CD4-positive, alpha-beta T cell (primary cell): ENCODE data around the gene MECP2. TPM values are rescaled to one million over a fixed set of nuclear protein-coding genes. Genes with fewer than 3 reads are reported as not detected.

Experiments
- ATAC-seq: fragments of 200-7000 bp; cut with Tn5 transposase; one replicate; pipeline ENCODE4 v1.10.0; 2022; ENCODE audit warnings: mild to moderate bottlenecking; ENCODE audit not compliant: poor library complexity
- CTCF ChIA-PET: fragments of 350-600 bp; sonication (Branson Sonifier 250); formaldehyde crosslinking; loops from one replicate; lab custom pipeline; 2021; ENCODE audit warnings: antibody characterized with exemption, inconsistent platforms; lab: Charles Lee
- POLR2A ChIA-PET: fragments of 350-600 bp; sonication (Branson Sonifier 250); formaldehyde crosslinking; loops from one replicate; lab custom pipeline; 2021; ENCODE audit warnings: antibody characterized with exemption, inconsistent platforms; lab: Charles Lee
- DNase-seq, 14 experiments: peaks; one replicate each; pipeline ENCODE4 v3.0.0-alpha.2; 2013 to 2020; ENCODE audit warnings: mixed read lengths in 2 of 14
- H3K27ac ChIP-seq, 2 donors: one replicate each; pipeline versions ENCODE4 v1.5.1 to v1.7.0; 2013; ENCODE audit warnings: low read length in 2 of 2, low read depth in 1 of 2, mild to moderate bottlenecking in 1 of 2
- H3K27me3 ChIP-seq, 2 experiments: 1 replicate in 1 of 2; 2 replicates in 1 of 2; pipeline versions ENCODE4 v1.6.1 to v1.7.0; 2013; ENCODE audit warnings: low read length in 2 of 2, control low read depth in 1 of 2, mild to moderate bottlenecking in 1 of 2, moderate library complexity in 1 of 2; ENCODE audit not compliant: insufficient read depth in 2 of 2, control insufficient read depth in 1 of 2
- H3K36me3 ChIP-seq: one replicate; pipeline ENCODE4 v1.6.1; 2013; ENCODE audit warnings: low read length, control low read depth; ENCODE audit not compliant: insufficient read depth
- H3K4me1 ChIP-seq: one replicate; pipeline ENCODE4 v1.6.1; 2013; ENCODE audit warnings: low read length, control low read depth; ENCODE audit not compliant: insufficient read depth
- H3K4me3 ChIP-seq: one replicate; pipeline ENCODE4 v1.5.1; 2013; ENCODE audit warnings: mild to moderate bottlenecking, low read length, moderate library complexity
- H3K9me3 ChIP-seq, 2 experiments: 1 replicate in 1 of 2; 2 replicates in 1 of 2; pipeline versions ENCODE4 v1.6.1 to v1.7.0; 2013; ENCODE audit warnings: low read length in 2 of 2, mild to moderate bottlenecking in 2 of 2, control low read depth in 1 of 2, moderate library complexity in 1 of 2; ENCODE audit not compliant: control insufficient read depth in 1 of 2, insufficient read depth in 1 of 2
- H3K27ac Mint-ChIP-seq: one replicate; pipeline ENCODE4 v1.8.0; 2020; ENCODE audit warnings: mixed read lengths
- H3K27me3 Mint-ChIP-seq: one replicate; pipeline ENCODE4 v1.8.0; 2021; ENCODE audit warnings: mixed read lengths
- H3K36me3 Mint-ChIP-seq: one replicate; pipeline ENCODE4 v1.8.0; 2021; ENCODE audit warnings: low read depth, mixed read lengths
- H3K4me1 Mint-ChIP-seq: one replicate; pipeline ENCODE4 v1.8.0; 2021; ENCODE audit warnings: low read depth, mixed read lengths
- H3K4me3 Mint-ChIP-seq: one replicate; pipeline ENCODE4 v1.8.0; 2020; ENCODE audit warnings: mild to moderate bottlenecking, mixed read lengths
- H3K9me3 Mint-ChIP-seq: one replicate; pipeline ENCODE4 v1.8.0; 2020; ENCODE audit warnings: mixed read lengths
- intact Hi-C, 2 experiments: fragments of 100-400 bp; cut with DNase I in 1 of 2; cut with micrococcal nuclease in 1 of 2; formaldehyde crosslinking; loops; one replicate each; pipeline versions ENCODE4 v1.15.1 to v1.9.0; 2023 to 2025; cut with DNase I, micrococcal nuclease
- total RNA-seq, 174 experiments: library from RNA in 2 of 174; stranded (reverse) in 2 of 174; gene quantifications; one replicate each; pipeline ENCODE4 v1.2.3 and lab custom pipeline; 2021 to 2026
- TF ChIP-seq, protein P1 (sequence below): fragments of 200-600 bp; IDR thresholded peaks from one replicate; pipeline ENCODE4 v1.8.0; 2022; ENCODE audit warnings: antibody characterized with exemption, mild to moderate bottlenecking

MECP2 gene
- total RNA-seq, 2 experiments from 2014 or later, result 120 to 133 TPM

DNA sequence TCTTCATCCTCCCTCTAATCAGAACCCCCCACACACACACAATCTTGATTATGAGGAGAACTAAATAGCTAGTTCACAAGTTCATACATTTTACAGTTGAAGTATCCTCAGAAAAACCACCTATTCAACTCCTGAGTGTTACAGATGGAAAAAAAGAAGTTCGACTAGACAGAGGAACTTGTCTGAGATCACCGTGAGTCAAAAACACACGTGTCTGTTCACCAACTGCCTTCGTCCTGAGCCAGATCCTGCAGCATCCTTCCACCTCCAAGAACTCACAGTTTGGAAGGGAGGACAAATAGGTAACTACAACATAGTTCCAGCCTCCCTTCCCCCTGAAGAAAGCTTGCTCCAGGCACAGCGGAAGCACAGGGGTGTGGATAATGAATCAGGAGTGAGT lies 58.9 kb downstream of the MECP2 start:
- Mint-ChIP-seq H3K4me3 (no peak overlapping the region), H3K27ac (no peak overlapping the region), H3K4me1 (peaks cover 32% of the 10 kb centered on the region), H3K9me3 (no peaks in the 10 kb centered on the region), H3K36me3 (peaks cover 50% of the 10 kb centered on the region), H3K27me3 (no peaks in the 10 kb centered on the region)
- no peaks in the 10 kb centered on the region for H3K27me3 ChIP-seq
- peaks cover 34% of the 10 kb centered on the region for H3K4me1 ChIP-seq
- no peak overlapping the region for H3K4me3 ChIP-seq
- peaks cover 19% of the 10 kb centered on the region for H3K36me3 ChIP-seq
- DNase-seq (no peak), ATAC-seq (no peak)
- ChIA-PET POLR2A (no interaction called here), CTCF (no interaction called here)
- intact Hi-C loops, result no loop called here
- H3K27ac ChIP-seq, result no peak overlapping the region
- H3K9me3 ChIP-seq, result no peaks in the 10 kb centered on the region
- TF ChIP-seq, protein P1, sequence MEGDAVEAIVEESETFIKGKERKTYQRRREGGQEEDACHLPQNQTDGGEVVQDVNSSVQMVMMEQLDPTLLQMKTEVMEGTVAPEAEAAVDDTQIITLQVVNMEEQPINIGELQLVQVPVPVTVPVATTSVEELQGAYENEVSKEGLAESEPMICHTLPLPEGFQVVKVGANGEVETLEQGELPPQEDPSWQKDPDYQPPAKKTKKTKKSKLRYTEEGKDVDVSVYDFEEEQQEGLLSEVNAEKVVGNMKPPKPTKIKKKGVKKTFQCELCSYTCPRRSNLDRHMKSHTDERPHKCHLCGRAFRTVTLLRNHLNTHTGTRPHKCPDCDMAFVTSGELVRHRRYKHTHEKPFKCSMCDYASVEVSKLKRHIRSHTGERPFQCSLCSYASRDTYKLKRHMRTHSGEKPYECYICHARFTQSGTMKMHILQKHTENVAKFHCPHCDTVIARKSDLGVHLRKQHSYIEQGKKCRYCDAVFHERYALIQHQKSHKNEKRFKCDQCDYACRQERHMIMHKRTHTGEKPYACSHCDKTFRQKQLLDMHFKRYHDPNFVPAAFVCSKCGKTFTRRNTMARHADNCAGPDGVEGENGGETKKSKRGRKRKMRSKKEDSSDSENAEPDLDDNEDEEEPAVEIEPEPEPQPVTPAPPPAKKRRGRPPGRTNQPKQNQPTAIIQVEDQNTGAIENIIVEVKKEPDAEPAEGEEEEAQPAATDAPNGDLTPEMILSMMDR, result no peak

DNA sequence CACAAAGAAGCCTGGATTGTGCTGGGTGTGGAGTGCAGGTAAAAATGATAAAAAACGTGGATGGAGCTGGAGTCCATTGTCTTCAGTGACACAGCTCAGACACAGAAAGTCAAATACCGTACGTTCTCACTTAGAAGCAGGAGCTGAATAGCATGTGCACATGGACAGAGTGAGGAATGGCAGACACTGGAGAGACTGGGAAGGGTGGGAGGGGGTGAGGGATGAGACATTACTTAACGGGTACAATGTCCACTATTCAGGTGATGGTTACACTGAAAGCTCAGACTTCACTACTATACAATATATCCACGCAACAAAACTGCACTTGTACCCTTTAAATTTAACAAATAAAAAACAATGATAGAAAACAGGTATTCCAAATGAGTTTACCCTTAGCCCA lies 59.8 kb downstream of the MECP2 start:
- Mint-ChIP-seq H3K27me3 (no peaks in the 10 kb centered on the region), H3K4me1 (peaks cover 32% of the 10 kb centered on the region), H3K36me3 (peaks cover 53% of the 10 kb centered on the region), H3K4me3 (no peak overlapping the region), H3K27ac (peak overlapping the region; percentile 33), H3K9me3 (no peaks in the 10 kb centered on the region)
- intact Hi-C loops, result no loop called here
- Histone ChIP-seq H3K27me3 (no peaks in the 10 kb centered on the region), H3K9me3 (no peaks in the 10 kb centered on the region), H3K4me1 (peaks cover 34% of the 10 kb centered on the region), H3K4me3 (no peak overlapping the region), H3K27ac (no peak overlapping the region), H3K36me3 (peaks cover 15% of the 10 kb centered on the region)
- ATAC-seq (no peak), DNase-seq (no peak)
- TF ChIP-seq, protein P1, result no peak
- CTCF ChIA-PET, result interaction anchor here (0.7 kb wide), 1 partner anchor 361 kb away, joined by 3 read pairs; no protein-coding TSS in a partner anchor
- POLR2A ChIA-PET, result no interaction called here

DNA sequence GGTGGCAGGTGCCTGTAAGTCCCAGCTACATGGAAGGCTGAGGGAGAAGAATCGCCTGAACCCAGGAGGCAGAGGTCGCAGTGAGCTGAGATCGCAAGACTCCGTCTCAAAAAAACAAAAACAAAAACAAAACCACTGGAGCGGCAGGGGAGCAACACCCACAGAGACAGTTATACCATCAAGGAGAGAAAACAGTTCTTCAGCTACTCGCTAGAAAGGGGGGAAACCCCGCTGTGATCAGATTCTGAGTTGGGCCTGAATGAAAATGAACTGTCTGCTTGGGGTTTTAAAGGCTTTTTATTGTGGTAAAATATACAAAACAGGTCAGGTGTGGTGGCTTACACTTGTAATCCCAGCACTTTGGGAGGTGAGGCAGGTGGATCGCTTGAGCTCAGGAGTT lies 61.0 kb downstream of the MECP2 start:
- Mint-ChIP-seq H3K4me1 (peaks cover 28% of the 10 kb centered on the region), H3K36me3 (peaks cover 59% of the 10 kb centered on the region), H3K27me3 (no peaks in the 10 kb centered on the region), H3K4me3 (no peak overlapping the region), H3K27ac (peak overlapping the region; percentile 73), H3K9me3 (no peaks in the 10 kb centered on the region)
- peaks cover 25% of the 10 kb centered on the region for H3K36me3 ChIP-seq
- POLR2A ChIA-PET, result no interaction called here
- no peaks in the 10 kb centered on the region for H3K27me3 ChIP-seq
- TF ChIP-seq, protein P1, result no peak
- H3K27ac ChIP-seq, result no peak overlapping the region
- no peak overlapping the region for H3K4me3 ChIP-seq
- H3K4me1 ChIP-seq, result peaks cover 32% of the 10 kb centered on the region
- intact Hi-C loops, result no loop called here
- no peaks in the 10 kb centered on the region for H3K9me3 ChIP-seq
- CTCF ChIA-PET, result no interaction called here
- peak; percentile 73 for ATAC-seq
- DNase-seq, result peak in 3 of 14 experiments; percentile 0 to 70 (median 59)
